Stromal cell of bone marrow (primary cell): ENCODE measurements around the gene ANKRD13D.
"Not testable (repeated sequence)": the region's sequence is repeated elsewhere in the genome, so short reads cannot be mapped to it uniquely, and the experiment has no call there.

Source experiments
- DNase-seq: peaks from one replicate; pipeline ENCODE4 v3.0.0-alpha.2; 2012; ENCODE audit warnings: low read depth

The ANKRD13D gene

DNA sequence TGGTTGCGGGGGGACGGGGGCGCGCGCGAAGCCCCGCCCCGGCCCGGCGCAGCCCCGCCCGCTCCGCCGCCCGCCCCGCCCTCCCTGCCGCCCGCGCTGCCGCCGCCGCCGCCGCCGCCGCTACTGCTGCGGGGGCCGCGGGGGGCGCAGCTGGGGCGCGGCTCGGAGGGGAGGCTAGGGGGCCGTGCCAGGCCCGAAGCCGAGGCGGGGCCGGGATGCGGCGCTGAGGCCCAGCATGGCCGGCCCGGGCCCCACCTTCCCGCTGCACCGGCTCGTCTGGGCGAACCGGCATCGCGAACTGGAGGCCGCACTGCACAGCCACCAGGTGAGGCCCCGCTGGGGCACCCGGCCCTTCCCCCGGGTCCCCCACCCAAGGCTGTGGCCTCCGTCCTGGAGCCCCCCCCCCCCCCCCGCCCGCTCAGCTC, at the start of gene ANKRD13D:
ANKRD13D (plus strand) TSS at position 78 of the 425 bp plus-strand sequence; CDS start at position 236, 158 bp downstream.
- DNase-seq, result no peak

- peak; percentile 98 for DNase-seq
Measured at GRCh38 chr11:67239783-67240575, 49.1 kb upstream of the ANKRD13D start.

- DNase-seq, result peak; percentile 50
Measured at GRCh38 chr11:67240576-67241389, 48.3 kb upstream of the ANKRD13D start.

DNA sequence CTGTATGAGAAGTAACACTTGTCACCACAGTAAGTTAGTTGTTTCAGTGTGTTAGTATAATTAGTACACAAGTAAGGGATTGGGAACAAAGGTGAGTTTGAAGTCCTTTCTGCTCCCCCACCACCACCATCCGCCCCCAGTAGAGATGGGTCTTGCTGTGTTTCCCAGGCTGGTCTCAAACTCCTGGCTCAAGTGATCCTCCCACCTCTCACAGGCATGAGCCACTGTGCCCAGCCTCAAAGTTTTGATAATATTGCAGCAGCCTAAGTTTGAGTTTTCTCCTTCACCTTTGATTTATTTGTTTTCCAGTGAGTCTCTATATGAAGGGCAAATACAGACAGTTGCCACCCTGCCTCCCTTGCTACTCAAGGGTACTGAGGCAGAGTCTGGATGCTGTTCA, 46.6 kb upstream of the ANKRD13D start:
- no peak for DNase-seq

- DNase-seq, result no peak
Measured at GRCh38 chr11:67243051-67243450, 46.1 kb upstream of the ANKRD13D start.

GRCh38 chr11:67245046-67245445, 44.1 kb upstream of the ANKRD13D start:
- DNase-seq, result no peak

DNA sequence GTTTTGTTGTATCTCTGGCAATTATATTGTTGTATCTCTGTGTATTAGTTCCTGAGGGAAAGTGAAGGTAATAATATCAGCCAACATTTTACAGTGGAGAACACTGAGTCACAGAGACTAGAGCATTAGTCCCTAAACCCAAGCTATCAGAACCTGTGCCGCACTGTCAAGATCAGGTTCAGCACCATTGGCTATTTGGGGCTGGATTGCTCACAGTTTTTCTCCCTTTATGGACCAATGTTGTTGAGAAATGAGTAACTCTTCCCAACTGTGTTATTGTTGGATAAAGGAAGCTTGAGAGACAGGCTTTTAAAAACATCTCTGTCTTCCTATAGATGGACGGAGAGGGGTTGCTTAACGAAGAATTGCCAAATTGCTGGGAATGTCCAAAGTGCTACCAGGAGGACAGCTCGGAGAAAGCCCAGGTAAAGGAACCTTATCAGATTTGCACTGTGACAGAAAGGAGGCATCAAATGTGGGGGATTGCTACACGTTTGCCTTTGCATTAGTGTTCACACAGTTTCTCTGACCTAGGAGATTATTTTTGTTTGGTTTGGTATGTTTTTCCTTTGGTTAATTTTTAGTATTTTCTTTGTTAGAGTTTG, 41.1 kb upstream of the ANKRD13D start:
- DNase-seq, result no peak

DNA sequence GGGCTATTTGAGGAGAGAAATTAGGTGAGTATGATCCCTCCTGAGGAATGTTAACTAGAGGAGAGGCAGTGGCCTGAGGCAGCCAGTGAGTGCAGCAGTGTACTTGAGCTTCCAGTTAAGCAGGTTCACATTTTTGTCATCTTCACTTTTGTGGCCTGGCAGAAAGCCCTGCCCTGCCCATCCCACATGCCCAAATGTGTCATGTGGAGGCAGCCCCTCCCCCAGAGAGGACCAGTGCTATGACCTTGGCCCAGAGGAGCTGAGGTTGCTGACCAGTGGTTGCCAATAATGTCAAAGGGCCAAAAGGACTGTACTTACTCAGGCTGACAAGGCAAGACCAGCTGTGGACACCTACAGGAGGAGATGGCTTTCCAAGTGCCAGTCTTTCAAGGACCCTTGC, 40.5 kb upstream of the ANKRD13D start:
- no peak for DNase-seq

- DNase-seq, result no peak
Measured at GRCh38 chr11:67250059-67251043, 38.8 kb upstream of the ANKRD13D start.

DNA sequence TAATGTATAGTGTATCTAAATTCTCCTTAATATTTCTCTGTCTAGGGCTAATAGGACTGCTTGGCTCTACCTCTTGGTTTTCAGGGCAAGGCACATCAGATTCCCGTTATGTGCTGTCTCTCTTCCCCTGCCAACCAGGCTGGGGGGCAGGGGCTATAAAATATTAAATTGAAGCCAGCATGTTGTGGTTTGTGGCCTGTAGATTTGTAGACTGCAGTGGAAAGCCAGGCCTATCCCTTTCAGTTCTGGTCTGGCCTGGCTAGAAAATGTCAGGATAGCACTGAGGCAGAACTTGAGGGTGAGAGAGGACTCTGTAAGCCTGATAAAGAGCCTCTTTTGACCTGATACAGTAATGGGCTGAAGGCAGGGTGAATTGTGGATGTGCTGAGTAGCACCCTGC, 37.3 kb upstream of the ANKRD13D start:
- DNase-seq, result no peak

DNA sequence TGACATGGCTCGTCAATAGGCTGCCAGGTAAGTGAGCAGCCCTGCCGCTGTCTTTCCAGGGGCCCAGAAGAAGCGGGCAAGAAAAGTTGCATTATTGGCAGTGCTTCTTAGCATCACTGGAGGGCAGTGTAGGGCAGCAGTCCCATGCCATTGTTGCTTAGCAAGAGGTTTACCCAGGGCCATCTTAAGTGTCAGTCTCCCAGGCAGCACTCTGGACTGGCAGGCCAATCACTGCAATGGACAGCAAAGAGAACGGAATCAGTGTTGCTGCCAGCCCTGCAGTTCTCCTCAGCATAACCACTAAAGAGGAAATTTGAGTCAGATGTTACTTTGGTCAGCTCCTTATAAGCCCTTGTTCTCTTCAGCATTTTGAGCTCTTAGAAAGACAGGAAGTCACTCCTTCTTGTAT, 36.3 kb upstream of the ANKRD13D start:
- DNase-seq, result peak; percentile 58

DNA sequence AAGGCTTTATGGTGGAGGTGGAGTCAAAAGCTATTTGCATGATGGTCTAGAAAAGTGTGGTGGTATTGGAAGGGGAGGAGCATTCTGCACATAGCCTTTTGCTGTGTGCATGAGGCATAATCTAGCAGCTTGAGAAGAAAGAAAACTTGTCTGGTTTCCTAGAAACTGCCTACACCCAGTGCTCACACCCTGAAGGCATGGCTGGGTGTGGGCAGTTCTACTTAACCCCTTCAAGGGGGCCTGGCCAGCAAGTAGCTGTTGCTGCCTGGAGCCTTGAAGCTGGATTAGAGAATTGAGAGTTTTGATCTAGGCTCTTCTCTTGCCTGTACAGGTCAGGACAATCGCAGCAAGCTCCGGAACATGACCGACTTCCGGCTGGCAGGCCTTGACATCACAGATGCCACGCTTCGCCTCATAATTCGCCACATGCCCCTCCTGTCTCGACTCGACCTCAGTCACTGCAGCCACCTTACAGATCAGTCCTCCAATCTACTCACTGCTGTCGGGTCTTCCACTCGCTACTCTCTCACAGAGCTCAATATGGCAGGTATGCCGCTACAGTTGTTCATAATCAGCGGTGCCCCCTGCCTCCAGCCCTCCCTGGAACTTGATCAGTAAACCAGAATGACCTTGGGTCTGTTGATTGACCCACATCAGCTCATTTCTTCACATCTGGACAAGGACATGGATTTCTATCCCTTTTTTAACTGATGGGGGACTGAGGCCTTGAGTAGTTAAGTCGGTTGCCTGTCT, 35.1 kb upstream of the ANKRD13D start:
- DNase-seq, result no peak

GRCh38 chr11:67254798-67255197, 34.3 kb upstream of the ANKRD13D start:
- no peak for DNase-seq

GRCh38 chr11:67255353-67255752, 33.8 kb upstream of the ANKRD13D start:
- no peak for DNase-seq

GRCh38 chr11:67255864-67256263, 33.2 kb upstream of the ANKRD13D start:
- no peak for DNase-seq

- no peak for DNase-seq
Measured at GRCh38 chr11:67256477-67257135, 32.5 kb upstream of the ANKRD13D start.

DNA sequence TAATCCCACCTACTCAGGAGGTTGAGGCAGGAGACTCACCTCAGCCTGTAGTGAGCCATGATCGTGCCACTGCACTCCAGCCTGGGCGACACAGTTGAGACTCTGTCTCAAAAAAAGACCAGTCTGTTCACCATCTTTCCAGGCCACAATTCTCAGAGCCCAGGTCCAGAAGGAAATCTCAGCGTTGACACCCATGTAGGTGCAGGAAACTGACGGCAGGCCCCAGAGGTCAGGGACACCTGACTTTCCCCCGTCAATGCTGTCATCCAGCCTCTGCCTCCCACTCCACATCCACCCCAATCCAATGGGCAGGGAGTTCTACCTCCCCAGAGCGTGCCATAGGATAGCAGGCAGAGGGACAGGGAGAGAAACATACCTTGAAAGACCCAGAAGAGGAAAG, 28.7 kb upstream of the ANKRD13D start:
- DNase-seq, result no peak

DNA sequence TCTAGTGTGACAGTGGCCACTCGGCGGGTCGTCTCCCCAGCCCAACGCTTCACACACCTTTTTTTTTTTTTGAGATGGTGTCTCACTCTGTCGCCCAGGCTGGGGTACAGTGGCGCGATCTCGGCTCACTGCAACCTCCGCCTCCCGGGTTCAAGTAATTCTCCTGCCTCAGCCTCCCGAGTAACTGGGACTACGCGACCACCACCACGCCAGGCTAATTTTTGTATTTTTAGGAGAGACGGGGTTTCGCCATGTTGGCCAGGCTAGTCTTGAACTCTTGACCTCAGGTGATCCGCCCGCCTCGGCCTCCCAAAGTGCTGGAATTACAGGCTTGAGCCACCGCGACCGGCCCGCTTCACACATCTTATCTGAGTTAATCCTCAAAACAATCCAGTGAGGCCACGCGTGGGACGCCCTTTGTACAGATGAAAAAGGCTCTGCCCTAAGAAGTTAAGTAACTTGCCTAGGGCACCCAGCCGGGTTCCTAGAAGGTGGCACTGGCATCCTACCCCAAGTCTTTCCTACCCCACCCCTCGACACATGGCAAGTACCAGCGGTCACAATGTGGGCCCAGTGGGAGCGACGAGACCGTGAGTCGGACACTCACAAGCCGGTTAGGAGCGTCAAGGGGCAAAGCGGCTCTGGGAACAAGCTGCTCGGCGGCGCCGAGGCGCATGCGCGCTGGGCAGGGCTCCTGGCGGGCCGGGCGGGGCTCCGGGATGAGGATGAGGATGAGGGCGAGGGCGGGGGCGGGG, 28.0 kb upstream of the ANKRD13D start:
- DNase-seq, result not testable (repeated sequence)

DNA sequence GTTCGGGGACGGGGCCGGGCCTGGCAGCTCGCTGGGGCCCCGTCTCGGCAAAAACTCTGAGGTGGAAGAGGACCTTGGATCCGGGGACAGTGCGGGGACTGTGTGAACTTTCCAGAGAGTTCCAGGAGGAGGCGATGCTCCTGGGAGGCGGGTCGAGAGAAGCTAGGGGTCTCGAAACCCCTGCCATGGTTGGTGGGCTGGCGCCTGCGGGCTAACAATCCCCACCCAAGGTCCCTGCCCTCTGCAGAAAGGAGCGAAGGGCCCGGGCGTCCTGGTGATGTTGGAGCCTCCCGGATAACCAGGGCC, 27.5 kb upstream of the ANKRD13D start:
- no peak for DNase-seq
